Uterus (tissue), 4 donors: ENCODE data around the gene CRNKL1. TPM values are rescaled to one million over a fixed set of nuclear protein-coding genes. Genes with fewer than 3 reads are reported as not detected.

Experiments
- DNase-seq, 2 donors: peaks; one replicate each; pipeline ENCODE4 v3.0.0-alpha.2; 2019 to 2020
- H3K27ac ChIP-seq, 2 donors: fragments of 200-600 bp; sonication (generic); 1 replicate in 1 of 2; 2 replicates in 1 of 2; pipeline ENCODE4 v1.5.1; 2016 to 2018
- H3K27me3 ChIP-seq, 2 donors: fragments of 200-600 bp; sonication (generic); one replicate each; pipeline ENCODE4 v1.5.1; 2018 to 2019; ENCODE audit warnings: control low read depth in 1 of 2
- H3K36me3 ChIP-seq, 2 donors: fragments of 200-600 bp; sonication (generic); one replicate each; pipeline ENCODE4 v1.5.1; 2019; ENCODE audit warnings: control low read depth in 1 of 2
- H3K4me1 ChIP-seq, 2 donors: fragments of 200-600 bp; sonication (generic); one replicate each; pipeline ENCODE4 v1.5.1; 2018 to 2019; ENCODE audit warnings: control low read depth in 1 of 2
- H3K4me3 ChIP-seq, 2 donors: fragments of 200-600 bp; sonication (generic); 1 replicate in 1 of 2; 2 replicates in 1 of 2; pipeline ENCODE4 v1.5.1; 2018 to 2019; ENCODE audit warnings: mild to moderate bottlenecking in 1 of 2
- H3K9me3 ChIP-seq, 2 donors: fragments of 200-600 bp; sonication (generic); one replicate each; pipeline ENCODE4 v1.5.1; 2019; ENCODE audit warnings: control low read depth in 1 of 2
- POLR2A ChIP-seq, 2 donors: fragments of 450-650 bp; IDR thresholded peaks; one replicate each; pipeline ENCODE4 v1.6.1; 2016; ENCODE audit warnings: antibody characterized with exemption in 2 of 2, mild to moderate bottlenecking in 1 of 2, moderate library complexity in 1 of 2
- intact Hi-C: fragments of 100-400 bp; cut with DNase I; formaldehyde crosslinking; loops from one replicate; pipeline ENCODE4 v1.15.1; 2023; ENCODE audit warnings: low total_unique reads
- total RNA-seq, 4 donors: library from RNA; depleted of rRNA in 3 of 4; stranded (reverse); fragments of >200 nt in 3 of 4; gene quantifications; one replicate each; pipeline versions ENCODE4 v1.1.0 to v1.2.4, GENCODE V29; 2014 to 2023
- TF ChIP-seq, protein P1 (sequence below), 4 experiments: fragments of 200-600 bp in 2 of 4; fragments of 450-650 bp in 2 of 4; sonication (generic) in 2 of 4; IDR thresholded peaks; one replicate each; pipeline ENCODE4 v1.5.1; 2016 to 2019; ENCODE audit warnings: antibody characterized with exemption in 4 of 4, mild to moderate bottlenecking in 2 of 4, moderate library complexity in 1 of 4
- donor health status: DM: yes; HTN: yes; CAD: no.

Gene CRNKL1
- total RNA-seq, 4 donors from 2014 or later: 21.8 to 58.4 (median 38.4) TPM

- H3K27me3 ChIP-seq: no peaks in the 10 kb centered on the region
- intact Hi-C loops: no loop called here
- TF ChIP-seq, protein P1, sequence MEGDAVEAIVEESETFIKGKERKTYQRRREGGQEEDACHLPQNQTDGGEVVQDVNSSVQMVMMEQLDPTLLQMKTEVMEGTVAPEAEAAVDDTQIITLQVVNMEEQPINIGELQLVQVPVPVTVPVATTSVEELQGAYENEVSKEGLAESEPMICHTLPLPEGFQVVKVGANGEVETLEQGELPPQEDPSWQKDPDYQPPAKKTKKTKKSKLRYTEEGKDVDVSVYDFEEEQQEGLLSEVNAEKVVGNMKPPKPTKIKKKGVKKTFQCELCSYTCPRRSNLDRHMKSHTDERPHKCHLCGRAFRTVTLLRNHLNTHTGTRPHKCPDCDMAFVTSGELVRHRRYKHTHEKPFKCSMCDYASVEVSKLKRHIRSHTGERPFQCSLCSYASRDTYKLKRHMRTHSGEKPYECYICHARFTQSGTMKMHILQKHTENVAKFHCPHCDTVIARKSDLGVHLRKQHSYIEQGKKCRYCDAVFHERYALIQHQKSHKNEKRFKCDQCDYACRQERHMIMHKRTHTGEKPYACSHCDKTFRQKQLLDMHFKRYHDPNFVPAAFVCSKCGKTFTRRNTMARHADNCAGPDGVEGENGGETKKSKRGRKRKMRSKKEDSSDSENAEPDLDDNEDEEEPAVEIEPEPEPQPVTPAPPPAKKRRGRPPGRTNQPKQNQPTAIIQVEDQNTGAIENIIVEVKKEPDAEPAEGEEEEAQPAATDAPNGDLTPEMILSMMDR (IDR thresholded peaks at IDR 0.05): no peak
- TF ChIP-seq POLR2A (IDR thresholded peaks at IDR 0.05): no peak
- no peak overlapping the region for H3K4me3 ChIP-seq
- no peaks in the 10 kb centered on the region for H3K36me3 ChIP-seq
- peaks cover 0 to 6% of the 10 kb centered on the region in 2 donors for H3K4me1 ChIP-seq
- H3K27ac ChIP-seq: peak overlapping the region; percentile 79 to 93
- H3K9me3 ChIP-seq: no peaks in the 10 kb centered on the region
- peak; percentile 50 to 53 for DNase-seq
These were observed 49.9 kb downstream of the CRNKL1 start for GRCh38 chr20:20002101-20002998.

DNA sequence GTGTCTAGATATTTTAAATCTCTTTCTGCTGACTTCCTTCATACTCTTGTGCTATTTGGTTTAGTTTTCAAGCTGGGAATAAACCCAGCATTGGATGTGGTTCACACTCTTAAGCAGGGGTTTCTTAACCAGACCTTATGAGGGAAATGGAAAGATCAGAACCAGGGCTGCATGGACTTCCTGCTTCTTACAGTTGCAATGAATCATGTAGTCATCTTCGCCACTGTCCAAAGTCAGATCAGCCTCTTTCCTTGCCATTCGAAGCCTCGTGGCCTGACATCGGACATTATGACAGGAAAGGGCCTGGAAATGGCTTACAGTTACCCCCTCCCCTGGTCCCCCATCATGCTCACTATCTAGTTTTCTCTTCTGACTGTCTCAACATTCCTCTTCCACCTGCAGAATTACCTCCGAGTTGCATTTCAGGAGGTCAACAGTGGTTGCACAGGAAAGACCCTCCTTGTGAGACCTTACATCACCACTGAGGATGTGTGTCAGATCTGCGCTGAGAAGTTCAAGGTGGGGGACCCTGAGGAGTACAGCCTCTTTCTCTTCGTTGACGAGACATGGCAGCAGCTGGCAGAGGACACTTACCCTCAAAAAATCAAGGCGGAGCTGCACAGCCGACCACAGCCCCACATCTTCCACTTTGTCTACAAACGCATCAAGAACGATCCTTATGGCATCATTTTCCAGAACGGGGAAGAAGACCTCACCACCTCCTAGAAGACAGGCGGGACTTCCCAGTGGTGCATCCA, 51.9 kb downstream of the CRNKL1 start:
- Histone ChIP-seq H3K36me3 (no peaks in the 10 kb centered on the region), H3K27me3 (no peaks in the 10 kb centered on the region), H3K27ac (peak overlapping the region in 1 of 2 donors; percentile 6), H3K4me1 (peaks cover 0 to 6% of the 10 kb centered on the region in 2 donors), H3K9me3 (no peaks in the 10 kb centered on the region), H3K4me3 (no peak overlapping the region)
- intact Hi-C loops: no loop called here
- TF ChIP-seq, protein P1 (IDR thresholded peaks at IDR 0.05): no peak
- TF ChIP-seq POLR2A (IDR thresholded peaks at IDR 0.05): no peak
- no peak for DNase-seq

GRCh38 chr20:19998990-19999705, 53.1 kb downstream of the CRNKL1 start:
- H3K27ac ChIP-seq: no peak overlapping the region
- intact Hi-C loops: loop anchor here (5.0 to 10.0 kb wide), 3 partner anchors 184 to 304 kb away; no protein-coding TSS in a partner anchor
- H3K36me3 ChIP-seq: no peaks in the 10 kb centered on the region
- DNase-seq: no peak
- no peaks in the 10 kb centered on the region for H3K9me3 ChIP-seq
- H3K4me3 ChIP-seq: no peak overlapping the region
- TF ChIP-seq, protein P1 (IDR thresholded peaks at IDR 0.05): no peak
- no peak for TF ChIP-seq POLR2A (IDR thresholded peaks at IDR 0.05)
- peaks cover 2 to 5% of the 10 kb centered on the region in 2 donors for H3K4me1 ChIP-seq
- no peaks in the 10 kb centered on the region for H3K27me3 ChIP-seq

GRCh38 chr20:19996917-19997316, 55.3 kb downstream of the CRNKL1 start:
- H3K36me3 ChIP-seq: no peaks in the 10 kb centered on the region
- peaks cover 6 to 13% of the 10 kb centered on the region in 2 donors for H3K4me1 ChIP-seq
- intact Hi-C loops: loop anchor here (5.0 to 10.0 kb wide), 3 partner anchors 182 to 302 kb away; no protein-coding TSS in a partner anchor
- DNase-seq: peak in 1 of 2 donors; percentile 51
- peak overlapping the region; percentile 62 to 63 for H3K27ac ChIP-seq
- no peaks in the 10 kb centered on the region for H3K9me3 ChIP-seq
- no peaks in the 10 kb centered on the region for H3K27me3 ChIP-seq
- H3K4me3 ChIP-seq: no peak overlapping the region
- no peak for TF ChIP-seq POLR2A (IDR thresholded peaks at IDR 0.05)
- TF ChIP-seq, protein P1 (IDR thresholded peaks at IDR 0.05): no peak
